H1 (cell line): ENCODE measurements around the gene THOC6. TPM values are rescaled to one million over a fixed set of nuclear protein-coding genes. Genes with fewer than 3 reads are reported as not detected.
A peak's percentile ranks its signal among the peaks of the same experiment; 100 is the strongest.

Experiments
- ASH2L ChIP-seq: fragments of 200-600, 300-600 bp; sonication (generic); IDR thresholded peaks from one replicate; pipeline ENCODE4 v1.7.1; 2017; ENCODE audit warnings: low read length
- BCL11A ChIP-seq, 2 experiments: IDR thresholded peaks; one replicate each; pipeline ENCODE4 v1.6.1; 2011; ENCODE audit warnings: low read depth in 2 of 2, low read length in 2 of 2, mild to moderate bottlenecking in 2 of 2
- BRCA1 ChIP-seq: IDR thresholded peaks from 2 replicates; pipeline ENCODE4 v1.6.1; 2012; ENCODE audit warnings: low read depth, low read length, improper control_type of control experiment
- CTBP2 ChIP-seq: IDR thresholded peaks from 2 replicates; pipeline ENCODE4 v1.7.0; 2011; ENCODE audit warnings: borderline replicate concordance, mild to moderate bottlenecking, moderate library complexity, mixed read lengths, low read length; ENCODE audit not compliant: insufficient read depth, insufficient read length
- E2F6 ChIP-seq: IDR thresholded peaks from 2 replicates; pipeline ENCODE4 v1.6.1; 2012; ENCODE audit warnings: inconsistent platforms
- EGR1 ChIP-seq: IDR thresholded peaks from 2 replicates; pipeline ENCODE4 v1.6.1; 2011; ENCODE audit warnings: low read depth, low read length, borderline replicate concordance
- EP300 ChIP-seq, 2 experiments: IDR thresholded peaks; 1 replicate in 1 of 2; 2 replicates in 1 of 2; pipeline ENCODE4 v1.6.1; 2011 to 2012; ENCODE audit warnings: low read depth in 2 of 2, low read length in 2 of 2, mild to moderate bottlenecking in 2 of 2, borderline replicate concordance in 1 of 2, inconsistent platforms in 1 of 2, moderate library complexity in 1 of 2
- HDAC6 ChIP-seq: IDR thresholded peaks from one replicate; pipeline ENCODE4 v1.7.1; 2012; ENCODE audit warnings: low read depth, mild to moderate bottlenecking, inconsistent platforms, low read length, moderate library complexity
- JUND ChIP-seq: IDR thresholded peaks from 2 replicates; pipeline ENCODE4 v1.6.1; 2011; ENCODE audit warnings: mild to moderate bottlenecking, improper control_type of control experiment, low read length
- KDM1A ChIP-seq: fragments of 200-600, 300-600 bp; sonication (generic); IDR thresholded peaks from 2 replicates; pipeline ENCODE4 v1.7.1; 2016; ENCODE audit warnings: mild to moderate bottlenecking, low read length, borderline replicate concordance
- MAX ChIP-seq: IDR thresholded peaks from 2 replicates; pipeline ENCODE4 v1.6.1; 2012; ENCODE audit warnings: inconsistent platforms
- NRF1 ChIP-seq: IDR thresholded peaks from 2 replicates; pipeline ENCODE4 v1.6.1; 2011; ENCODE audit warnings: mild to moderate bottlenecking, low read depth, low read length, improper control_type of control experiment
- POLR2AphosphoS5 ChIP-seq: IDR thresholded peaks from 2 replicates; pipeline ENCODE4 v1.6.1; 2011; ENCODE audit warnings: low read depth, low read length
- RAD21 ChIP-seq, 2 experiments: IDR thresholded peaks in 1 of 2; conservative IDR thresholded peaks in 1 of 2; 2 replicates each; pipeline ENCODE4 v1.6.1; 2011; ENCODE audit warnings: low read depth in 2 of 2, low read length in 2 of 2, improper control_type of control experiment in 1 of 2, inconsistent platforms in 1 of 2, mild to moderate bottlenecking in 1 of 2, moderate library complexity in 1 of 2
- SAP30 ChIP-seq: fragments of 300-600 bp; sonication (generic); IDR thresholded peaks from 2 replicates; pipeline ENCODE4 v1.7.1; 2012; ENCODE audit warnings: low read length, moderate library complexity, mild to moderate bottlenecking, inconsistent platforms; ENCODE audit not compliant: insufficient read depth, insufficient replicate concordance
- SIN3A ChIP-seq, 2 experiments: IDR thresholded peaks in 1 of 2; conservative IDR thresholded peaks in 1 of 2; 2 replicates each; pipeline ENCODE4 v1.6.1; 2011 to 2012; ENCODE audit warnings: low read length in 2 of 2, improper control_type of control experiment in 1 of 2, low read depth in 1 of 2, mild to moderate bottlenecking in 1 of 2
- SIX5 ChIP-seq: IDR thresholded peaks from 2 replicates; pipeline ENCODE4 v1.6.1; 2011; ENCODE audit warnings: mild to moderate bottlenecking, low read depth, low read length
- SP1 ChIP-seq: IDR thresholded peaks from 2 replicates; pipeline ENCODE4 v1.6.1; 2011; ENCODE audit warnings: low read depth, low read length
- TAF7 ChIP-seq: optimal IDR thresholded peaks from 2 replicates; pipeline ENCODE3; 2011; ENCODE audit warnings: low read depth, mild to moderate bottlenecking, inconsistent platforms, low read length, moderate library complexity, borderline replicate concordance
- TBP ChIP-seq: IDR thresholded peaks from 2 replicates; pipeline ENCODE4 v1.6.1; 2011; ENCODE audit warnings: low read depth, low read length, improper control_type of control experiment
- TCF12 ChIP-seq: IDR thresholded peaks from 2 replicates; pipeline ENCODE4 v1.6.1; 2011; ENCODE audit warnings: low read depth, mild to moderate bottlenecking, low read length
- ZNF274 ChIP-seq: IDR thresholded peaks from 2 replicates; pipeline ENCODE4 v1.7.0; 2012; ENCODE audit warnings: low read length, borderline replicate concordance; ENCODE audit errors: extremely low read depth
- polyA plus RNA-seq, 7 experiments: library from polyadenylated mRNA; depleted of rRNA in 3 of 7; stranded (reverse) in 5 of 7; unstranded in 2 of 7; fragments of >200 nt in 5 of 7; fragments of 200-250 nt in 2 of 7; gene quantifications; 1 replicate in 5 of 7; 2 replicates in 1 of 7; 4 replicates in 1 of 7; pipeline versions ENCODE4 v1.2.1 to v1.2.3, GENCODE V29; 2011 to 2013; ENCODE audit warnings: missing spikeins in 2 of 7, mixed read lengths in 2 of 7
- total RNA-seq: library from RNA; stranded (reverse); fragmentation: NEBNext Ultra II Directional; extraction: Animal tissue kit (Norgen Biotek cat#: 25700); gene quantifications from 2 replicates; pipeline ENCODE4 v1.2.1, GENCODE V29; 2021

Gene THOC6
- total and polyA plus RNA-seq, 2 of the 8 experiments (the other 6 are each of a cell fraction or from before 2014, with no cell fraction given): 78.5 to 111 TPM

GRCh38 chr16:3009568-3010390 lies 14.1 kb upstream of the THOC6 start (continued):
- TF ChIP-seq ZNF274: no peak
- TF ChIP-seq SAP30: no peak
- peak; percentile 92 to 94; a peak in 3 of 4 replicates for TF ChIP-seq SIN3A (conservative IDR thresholded peaks at IDR 0.05 in 1 of 2, IDR thresholded peaks at IDR 0.05 in 1 of 2; ENCODE audit: low read depth in 1 of 2, low read length in 2 of 2)
- peak; percentile 97 for TF ChIP-seq ASH2L
- peak in 1 of 2 experiments; percentile 8; a peak in 1 of 4 replicates for TF ChIP-seq RAD21 (IDR thresholded peaks at IDR 0.05 in 1 of 2, conservative IDR thresholded peaks at IDR 0.05 in 1 of 2; ENCODE audit: low read depth in 2 of 2, low read length in 2 of 2)
- TF ChIP-seq TBP: peak; percentile 69; the same call in 1 of the 2 replicates
- TF ChIP-seq JUND: no peak
- no peak for TF ChIP-seq EGR1
- no peak for TF ChIP-seq NRF1
- no peak for TF ChIP-seq E2F6
- no peak for TF ChIP-seq BRCA1
- TF ChIP-seq TCF12: peak; percentile 90; the same call in 1 of the 2 replicates
- TF ChIP-seq SP1: peak; percentile 99
- TF ChIP-seq BCL11A (IDR thresholded peaks at IDR 0.05; ENCODE audit: low read depth in 2 of 2, low read length in 2 of 2): peak in 1 of 2 experiments; percentile 21
- TF ChIP-seq TAF7: peak; percentile 24
- 0 out of 2 replicates have a peak, but pooled peaks have one; percentile 44 for TF ChIP-seq KDM1A
- peak; percentile 4 to 88; a peak in 2 of 3 replicates for TF ChIP-seq EP300 (IDR thresholded peaks at IDR 0.05; ENCODE audit: borderline replicate concordance in 1 of 2, low read depth in 2 of 2, low read length in 2 of 2)
- TF ChIP-seq CTBP2: peak; percentile 98
- TF ChIP-seq SIX5: no peak
- 0 out of 2 replicates have a peak, but pooled peaks have one; percentile 33 for TF ChIP-seq MAX
- TF ChIP-seq HDAC6: no peak
- TF ChIP-seq POLR2AphosphoS5: peak; percentile 73
- TF ChIP-seq, all 59 proteins: peak for 22
